MCF 10A (cell line): ENCODE data around the gene COPS6. TPM values are rescaled to one million over a fixed set of nuclear protein-coding genes. Genes with fewer than 3 reads are reported as not detected.

Experiments used
- BruUV-seq: library from RNA; stranded (reverse); fragments of 400-500 nt; replicated peaks from 2 replicates; lab custom pipeline; 2021; lab: Mats Ljungman, UMichigan
- CTCF ChIA-PET: fragments of 300-600 bp; sonication (Branson Sonifier 250); formaldehyde crosslinking; extraction: SDS; loops from one replicate; lab custom pipeline; 2021; ENCODE audit warnings: antibody characterized with exemption, inconsistent platforms; lab: Yijun Ruan, JAX
- POLR2A ChIA-PET: fragments of 300-600, 350-650 bp; sonication (Branson Sonifier 250); formaldehyde crosslinking; extraction: SDS; loops from one replicate; lab custom pipeline; 2020; ENCODE audit warnings: antibody characterized with exemption, inconsistent platforms; lab: Yijun Ruan, JAX
- DNase-seq: peaks from one replicate; pipeline ENCODE4 v3.0.0-alpha.2; 2018; ENCODE audit not compliant: unreplicated experiment
- H3K27ac Mint-ChIP-seq: one replicate; pipeline ENCODE4 v1.8.0; 2022; ENCODE audit warnings: mild to moderate bottlenecking, low read depth, mixed read lengths; ENCODE audit not compliant: unreplicated experiment
- H3K27me3 Mint-ChIP-seq: one replicate; pipeline ENCODE4 v1.8.0; 2022; ENCODE audit warnings: mixed read lengths; ENCODE audit not compliant: insufficient read depth, unreplicated experiment
- H3K36me3 Mint-ChIP-seq: one replicate; pipeline ENCODE4 v1.8.0; 2022; ENCODE audit warnings: mild to moderate bottlenecking, moderate library complexity, mixed read lengths; ENCODE audit not compliant: insufficient read depth, unreplicated experiment
- H3K4me1 Mint-ChIP-seq: one replicate; pipeline ENCODE4 v1.8.0; 2022; ENCODE audit warnings: mixed read lengths; ENCODE audit not compliant: insufficient read depth, unreplicated experiment
- H3K4me3 Mint-ChIP-seq: one replicate; pipeline ENCODE4 v1.8.0; 2022; ENCODE audit warnings: mild to moderate bottlenecking, moderate library complexity, mixed read lengths; ENCODE audit not compliant: unreplicated experiment
- H3K9me3 Mint-ChIP-seq: one replicate; pipeline ENCODE4 v1.8.0; 2022; ENCODE audit warnings: mixed read lengths; ENCODE audit not compliant: unreplicated experiment
- intact Hi-C: fragments of 100-400 bp; cut with micrococcal nuclease; formaldehyde crosslinking; loops from 2 replicates; pipeline ENCODE4 v1.14.1; 2022
- total RNA-seq: library from RNA; stranded (reverse); gene quantifications from 2 replicates; pipeline ENCODE4 v1.2.3, GENCODE V29; 2022
- TF ChIP-seq, protein P1 (sequence below): fragments of 200-600 bp; IDR thresholded peaks from one replicate; pipeline ENCODE4 v1.8.0; 2022; ENCODE audit warnings: antibody characterized with exemption, mild to moderate bottlenecking; ENCODE audit not compliant: unreplicated experiment

Gene COPS6
- total RNA-seq, 1 experiment from 2014 or later, result 103 TPM

DNA sequence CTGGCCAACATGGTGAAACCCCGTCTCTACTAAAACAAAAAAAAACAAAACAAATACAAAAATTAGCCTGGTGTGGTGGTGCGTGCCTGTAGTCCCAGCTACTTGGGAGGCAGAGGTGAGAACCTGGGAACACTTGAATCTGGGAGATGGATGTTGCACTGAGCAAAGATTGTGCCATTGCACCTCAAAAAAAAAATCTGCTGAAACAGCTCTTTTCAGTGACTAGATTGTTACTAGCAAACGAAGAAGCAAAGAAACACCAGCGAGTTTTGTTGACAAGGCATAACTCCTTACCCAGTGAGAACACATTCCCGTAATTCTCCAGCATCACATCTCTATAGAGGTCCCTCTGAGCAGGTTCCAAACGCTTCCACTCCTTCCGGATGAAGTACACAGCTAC is 13.9 kb upstream of the COPS6 start:
- no peak overlapping the region for H3K4me3 Mint-ChIP-seq
- no peak overlapping the region for H3K27ac Mint-ChIP-seq
- TF ChIP-seq, protein P1, sequence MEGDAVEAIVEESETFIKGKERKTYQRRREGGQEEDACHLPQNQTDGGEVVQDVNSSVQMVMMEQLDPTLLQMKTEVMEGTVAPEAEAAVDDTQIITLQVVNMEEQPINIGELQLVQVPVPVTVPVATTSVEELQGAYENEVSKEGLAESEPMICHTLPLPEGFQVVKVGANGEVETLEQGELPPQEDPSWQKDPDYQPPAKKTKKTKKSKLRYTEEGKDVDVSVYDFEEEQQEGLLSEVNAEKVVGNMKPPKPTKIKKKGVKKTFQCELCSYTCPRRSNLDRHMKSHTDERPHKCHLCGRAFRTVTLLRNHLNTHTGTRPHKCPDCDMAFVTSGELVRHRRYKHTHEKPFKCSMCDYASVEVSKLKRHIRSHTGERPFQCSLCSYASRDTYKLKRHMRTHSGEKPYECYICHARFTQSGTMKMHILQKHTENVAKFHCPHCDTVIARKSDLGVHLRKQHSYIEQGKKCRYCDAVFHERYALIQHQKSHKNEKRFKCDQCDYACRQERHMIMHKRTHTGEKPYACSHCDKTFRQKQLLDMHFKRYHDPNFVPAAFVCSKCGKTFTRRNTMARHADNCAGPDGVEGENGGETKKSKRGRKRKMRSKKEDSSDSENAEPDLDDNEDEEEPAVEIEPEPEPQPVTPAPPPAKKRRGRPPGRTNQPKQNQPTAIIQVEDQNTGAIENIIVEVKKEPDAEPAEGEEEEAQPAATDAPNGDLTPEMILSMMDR, result no peak
- H3K27me3 Mint-ChIP-seq, result no peaks in the 10 kb centered on the region
- POLR2A ChIA-PET, result interaction anchor here (0.6 to 1.4 kb wide), 4 partner anchors 11 to 454 kb away, joined by 3 to 5 read pairs (median 4); partner anchors contain the start of gene ZSCAN21
- H3K9me3 Mint-ChIP-seq, result peaks cover 16% of the 10 kb centered on the region
- H3K36me3 Mint-ChIP-seq, result peaks cover 97% of the 10 kb centered on the region
- BruUV-seq, result no TSS peak
- CTCF ChIA-PET, result interaction anchor here (0.6 to 2.0 kb wide), 2 partner anchors 78 to 81 kb away, joined by 4 to 7 read pairs; no protein-coding TSS in a partner anchor
- DNase-seq, result no peak
- intact Hi-C loops, result no loop called here
- H3K4me1 Mint-ChIP-seq, result peaks cover 6% of the 10 kb centered on the region

DNA sequence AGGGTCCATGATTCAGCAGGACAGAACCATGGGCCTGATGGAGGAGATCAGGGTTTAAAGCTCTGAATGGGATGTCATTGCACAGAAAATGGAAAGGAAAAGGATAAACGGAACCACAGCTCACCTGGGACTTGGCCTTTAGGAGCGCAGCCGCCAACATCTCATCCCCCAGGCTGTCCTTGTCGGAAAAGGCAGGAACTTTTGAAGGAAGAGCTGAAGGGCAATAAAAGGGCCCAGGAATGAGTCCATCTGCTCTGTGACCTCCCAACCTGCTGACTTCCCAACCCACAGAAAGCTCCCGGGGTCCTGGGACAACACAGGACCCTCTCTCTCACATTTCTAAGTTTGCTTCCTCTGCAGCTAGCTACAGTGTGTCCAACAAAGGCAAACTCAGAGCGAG is 13.4 kb upstream of the COPS6 start:
- TF ChIP-seq, protein P1, result no peak
- CTCF ChIA-PET, result interaction anchor here (0.5 to 2.0 kb wide), 5 partner anchors 82 to 802 kb away, joined by 3 to 7 read pairs (median 4); no protein-coding TSS in a partner anchor
- Mint-ChIP-seq H3K27me3 (no peaks in the 10 kb centered on the region), H3K36me3 (peaks cover 97% of the 10 kb centered on the region), H3K27ac (no peak overlapping the region), H3K4me1 (peaks cover 6% of the 10 kb centered on the region), H3K9me3 (peaks cover 16% of the 10 kb centered on the region), H3K4me3 (no peak overlapping the region)
- intact Hi-C loops, result no loop called here
- no peak for DNase-seq
- no TSS peak for BruUV-seq
- POLR2A ChIA-PET, result interaction anchor here (0.7 to 1.4 kb wide), 4 partner anchors 12 to 455 kb away, joined by 3 to 5 read pairs (median 4); partner anchors contain the start of genes ZKSCAN1 and ZSCAN21

DNA sequence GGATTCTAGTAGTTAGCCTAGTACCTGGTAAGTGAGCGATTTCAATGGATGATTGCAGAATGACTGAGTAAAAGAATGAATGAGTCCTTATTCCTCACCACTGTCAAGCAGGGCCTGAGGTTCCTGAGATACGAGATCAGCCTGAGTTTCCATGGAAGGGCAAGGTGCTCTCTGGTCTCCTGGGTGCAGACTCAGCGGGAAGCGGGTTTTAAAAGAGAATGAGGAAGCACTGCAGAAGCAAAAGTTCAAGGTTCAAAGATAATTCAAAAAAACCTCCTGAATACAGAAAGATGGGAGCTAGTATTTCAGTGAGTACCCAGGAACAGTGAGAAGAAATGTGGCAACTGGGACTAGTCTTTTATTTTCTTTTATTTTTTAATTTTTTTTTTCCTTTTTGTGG is 11.6 kb upstream of the COPS6 start:
- POLR2A ChIA-PET, result interaction anchor here (1.0 to 1.2 kb wide), 2 partner anchors 10 to 24 kb away, joined by 4 read pairs; partner anchors contain the start of genes AP4M1 and MCM7
- no TSS peak for BruUV-seq

DNA sequence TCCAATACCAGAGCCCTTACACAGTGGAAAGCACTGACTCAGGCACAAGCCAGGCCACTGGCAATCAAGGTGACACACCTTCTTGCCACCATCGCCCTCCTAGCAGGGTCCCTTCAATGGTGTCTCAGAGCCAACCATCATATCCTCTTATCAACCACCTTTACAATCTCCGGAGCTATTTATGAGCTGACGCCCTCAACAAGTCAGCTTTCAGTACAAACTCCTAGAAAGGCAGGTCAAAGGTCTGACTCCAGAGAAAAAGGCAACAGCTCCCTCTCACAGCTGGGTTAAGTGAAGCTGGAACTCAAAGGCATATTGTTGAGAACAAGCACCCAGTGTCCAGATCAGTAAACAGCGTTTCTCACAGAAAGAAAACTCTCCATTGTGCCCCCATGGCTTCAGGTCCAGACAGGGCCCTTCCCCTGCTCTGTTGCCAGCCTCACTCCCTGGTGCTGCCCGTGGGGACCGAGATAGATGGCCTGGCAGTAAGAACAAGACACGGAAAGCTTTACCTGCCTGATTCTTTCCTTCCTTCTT is 9.7 kb upstream of the COPS6 start:
- Mint-ChIP-seq H3K4me1 (peaks cover 6% of the 10 kb centered on the region), H3K4me3 (peak overlapping the region; percentile 84), H3K27ac (no peak overlapping the region), H3K27me3 (no peaks in the 10 kb centered on the region), H3K9me3 (no peaks in the 10 kb centered on the region), H3K36me3 (peaks cover 60% of the 10 kb centered on the region)
- ChIA-PET CTCF (interaction anchor here (0.6 to 1.2 kb wide), 2 partner anchors 89 to 327 kb away, joined by 3 to 8 read pairs; no protein-coding TSS in a partner anchor), POLR2A (interaction anchor here (1.2 kb wide), 1 partner anchor 28 kb away, joined by 5 read pairs; no protein-coding TSS in a partner anchor)
- intact Hi-C loops, result no loop called here
- DNase-seq, result no peak
- TF ChIP-seq, protein P1, result no peak
- BruUV-seq, result no TSS peak

More for the DNA sequence above, 11.6 kb upstream of the COPS6 start:
- peaks cover 6% of the 10 kb centered on the region for H3K4me1 Mint-ChIP-seq
- CTCF ChIA-PET, result no interaction called here
- DNase-seq, result no peak
- H3K4me3 Mint-ChIP-seq, result no peak overlapping the region
- no peaks in the 10 kb centered on the region for H3K27me3 Mint-ChIP-seq
- peaks cover 6% of the 10 kb centered on the region for H3K9me3 Mint-ChIP-seq
- TF ChIP-seq, protein P1, result no peak
- intact Hi-C loops, result no loop called here
- H3K36me3 Mint-ChIP-seq, result peaks cover 79% of the 10 kb centered on the region
- no peak overlapping the region for H3K27ac Mint-ChIP-seq
